Esophagus muscularis mucosa (tissue), 3 donors: ENCODE data around the gene SLC35F3.

ENCODE experiments used
- POLR2A ChIP-seq: fragments of 450-650 bp; IDR thresholded peaks from one replicate; pipeline ENCODE4 v1.6.1; 2017; ENCODE audit warnings: antibody characterized with exemption, moderate library complexity, mild to moderate bottlenecking, low read depth
- POLR2AphosphoS5 ChIP-seq, 2 donors: sonication (generic); formaldehyde crosslinking; IDR thresholded peaks; one replicate each; pipeline ENCODE4 v1.6.1; 2017; ENCODE audit warnings: antibody characterized with exemption in 2 of 2
- TF ChIP-seq, protein P1 (sequence below), 3 experiments: fragments of 200-600 bp in 2 of 3; fragments of 450-650 bp in 1 of 3; sonication (generic) in 2 of 3; IDR thresholded peaks; one replicate each; pipeline ENCODE4 v1.5.1; 2017 to 2019; ENCODE audit warnings: antibody characterized with exemption in 3 of 3, mild to moderate bottlenecking in 2 of 3, moderate library complexity in 1 of 3

DNA sequence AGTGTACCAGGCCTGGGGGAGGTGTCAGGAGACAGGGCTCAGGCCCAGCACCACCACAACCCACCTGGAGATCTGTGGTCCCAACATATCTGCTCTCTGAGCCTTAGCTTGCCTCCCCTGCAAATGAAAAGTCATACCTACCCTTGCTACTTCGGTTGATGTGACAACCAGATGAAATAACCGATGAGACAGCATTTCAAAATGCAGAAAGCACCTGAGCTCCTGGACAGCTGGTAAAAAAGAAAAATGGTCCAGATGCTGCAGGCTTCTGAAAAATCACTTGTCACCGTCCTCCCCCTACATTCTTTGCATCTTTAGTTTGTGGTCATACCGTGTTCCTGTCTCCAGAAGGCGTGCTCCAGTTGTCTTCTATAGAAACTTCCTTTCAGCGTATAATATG lies 416.8 kb downstream of the SLC35F3 start:
- TF ChIP-seq, protein P1, sequence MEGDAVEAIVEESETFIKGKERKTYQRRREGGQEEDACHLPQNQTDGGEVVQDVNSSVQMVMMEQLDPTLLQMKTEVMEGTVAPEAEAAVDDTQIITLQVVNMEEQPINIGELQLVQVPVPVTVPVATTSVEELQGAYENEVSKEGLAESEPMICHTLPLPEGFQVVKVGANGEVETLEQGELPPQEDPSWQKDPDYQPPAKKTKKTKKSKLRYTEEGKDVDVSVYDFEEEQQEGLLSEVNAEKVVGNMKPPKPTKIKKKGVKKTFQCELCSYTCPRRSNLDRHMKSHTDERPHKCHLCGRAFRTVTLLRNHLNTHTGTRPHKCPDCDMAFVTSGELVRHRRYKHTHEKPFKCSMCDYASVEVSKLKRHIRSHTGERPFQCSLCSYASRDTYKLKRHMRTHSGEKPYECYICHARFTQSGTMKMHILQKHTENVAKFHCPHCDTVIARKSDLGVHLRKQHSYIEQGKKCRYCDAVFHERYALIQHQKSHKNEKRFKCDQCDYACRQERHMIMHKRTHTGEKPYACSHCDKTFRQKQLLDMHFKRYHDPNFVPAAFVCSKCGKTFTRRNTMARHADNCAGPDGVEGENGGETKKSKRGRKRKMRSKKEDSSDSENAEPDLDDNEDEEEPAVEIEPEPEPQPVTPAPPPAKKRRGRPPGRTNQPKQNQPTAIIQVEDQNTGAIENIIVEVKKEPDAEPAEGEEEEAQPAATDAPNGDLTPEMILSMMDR (IDR thresholded peaks at IDR 0.05) = no peak
- TF ChIP-seq POLR2AphosphoS5 (IDR thresholded peaks at IDR 0.05) (no peak), POLR2A (no peak)
